Measurements from ENCODE around the gene FAM107A. TPM values are rescaled to one million over a fixed set of nuclear protein-coding genes. Genes with fewer than 3 reads are reported as not detected.

The FAM107A gene
- total and polyA plus RNA-seq, 2 experiments from 2014 or later: 1.0 to 1.1 TPM

- Mint-ChIP-seq H3K4me3 (no peak overlapping the region), H3K36me3 (ENCODE audit: low read depth) (no peaks in the 10 kb centered on the region), H3K27me3 (ENCODE audit: insufficient read depth, low read depth, poor library complexity) (peaks cover 3% of the 10 kb centered on the region), H3K4me1 (peaks cover 26% of the 10 kb centered on the region), H3K27ac (no peak overlapping the region), H3K9me3 (no peaks in the 10 kb centered on the region)
- Histone ChIP-seq H3K79me2 (replicated peaks; ENCODE audit: insufficient read depth) (no peaks in the 10 kb centered on the region), H4K20me1 (replicated peaks; ENCODE audit: insufficient read depth) (no peaks in the 10 kb centered on the region), H3K4me3 (no peak overlapping the region), H3K27me3 (ENCODE audit: insufficient read depth) (no peaks in the 10 kb centered on the region), H3K4me1 (ENCODE audit: insufficient read depth) (peaks cover 19% of the 10 kb centered on the region), H2AFZ (no peak overlapping the region), H3K9me2 (ENCODE audit: insufficient read depth) (no peaks in the 10 kb centered on the region), H3K4me2 (no peak overlapping the region), H3F3A (replicated peaks; ENCODE audit: low read depth) (no peaks in the 10 kb centered on the region), H3K27ac (ENCODE audit: low read depth) (no peak overlapping the region), H3K36me3 (ENCODE audit: insufficient read depth) (no peaks in the 10 kb centered on the region)
- DNase-seq (ENCODE audit: low spot score) (no peak), ATAC-seq (no peak)
- TF ChIP-seq ZNF114 (CRISPR knock-in tag; IDR thresholded peaks at IDR 0.05): no peak
- TF ChIP-seq, protein P1, sequence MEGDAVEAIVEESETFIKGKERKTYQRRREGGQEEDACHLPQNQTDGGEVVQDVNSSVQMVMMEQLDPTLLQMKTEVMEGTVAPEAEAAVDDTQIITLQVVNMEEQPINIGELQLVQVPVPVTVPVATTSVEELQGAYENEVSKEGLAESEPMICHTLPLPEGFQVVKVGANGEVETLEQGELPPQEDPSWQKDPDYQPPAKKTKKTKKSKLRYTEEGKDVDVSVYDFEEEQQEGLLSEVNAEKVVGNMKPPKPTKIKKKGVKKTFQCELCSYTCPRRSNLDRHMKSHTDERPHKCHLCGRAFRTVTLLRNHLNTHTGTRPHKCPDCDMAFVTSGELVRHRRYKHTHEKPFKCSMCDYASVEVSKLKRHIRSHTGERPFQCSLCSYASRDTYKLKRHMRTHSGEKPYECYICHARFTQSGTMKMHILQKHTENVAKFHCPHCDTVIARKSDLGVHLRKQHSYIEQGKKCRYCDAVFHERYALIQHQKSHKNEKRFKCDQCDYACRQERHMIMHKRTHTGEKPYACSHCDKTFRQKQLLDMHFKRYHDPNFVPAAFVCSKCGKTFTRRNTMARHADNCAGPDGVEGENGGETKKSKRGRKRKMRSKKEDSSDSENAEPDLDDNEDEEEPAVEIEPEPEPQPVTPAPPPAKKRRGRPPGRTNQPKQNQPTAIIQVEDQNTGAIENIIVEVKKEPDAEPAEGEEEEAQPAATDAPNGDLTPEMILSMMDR (conservative IDR thresholded peaks at IDR 0.05; ENCODE audit: low read depth in 2 of 2): no peak
Observed at GRCh38 chr3:58570851-58571250, 6.3 kb downstream of the FAM107A start.

DNA sequence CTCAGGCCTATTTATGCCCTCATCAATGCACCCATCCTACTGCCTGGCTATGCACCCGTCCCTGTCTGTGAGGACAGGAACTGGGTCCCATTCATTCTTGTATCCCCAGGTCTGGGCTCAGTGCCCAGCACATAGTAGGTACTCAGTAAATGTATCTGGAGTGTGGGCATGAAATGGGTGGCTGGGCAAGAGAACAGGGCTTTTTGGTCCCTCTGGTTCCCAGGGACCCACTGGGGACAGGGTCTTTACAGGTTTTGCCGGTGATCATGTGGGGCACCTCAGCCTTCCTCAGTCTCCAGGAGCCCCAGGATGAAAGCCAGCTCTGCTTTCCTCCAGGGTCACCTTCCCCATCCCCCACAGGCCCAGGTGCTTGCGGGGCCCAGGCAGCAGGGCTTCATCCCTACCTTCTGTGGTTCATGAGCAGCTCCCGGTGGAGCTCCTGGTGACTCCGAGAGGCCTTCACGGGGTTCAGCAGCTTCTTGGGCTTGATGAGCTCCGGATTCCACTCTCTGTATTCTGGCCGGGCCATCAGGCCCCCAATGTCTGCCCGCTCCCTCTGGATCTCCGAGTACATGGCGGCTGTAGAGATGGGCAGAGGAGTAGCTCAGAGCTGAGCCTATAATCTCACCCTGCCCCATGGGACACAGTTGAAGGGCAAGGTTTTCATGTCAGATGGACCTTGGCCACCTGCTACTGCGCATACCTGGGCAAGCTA lies 7.7 kb downstream of the FAM107A start:
- no peaks in the 10 kb centered on the region for H3K9me3 Mint-ChIP-seq
- Histone ChIP-seq H3K36me3 (ENCODE audit: insufficient read depth) (no peaks in the 10 kb centered on the region), H3K9me2 (ENCODE audit: insufficient read depth) (no peaks in the 10 kb centered on the region), H3K79me2 (replicated peaks; ENCODE audit: insufficient read depth) (no peaks in the 10 kb centered on the region), H3K27me3 (ENCODE audit: insufficient read depth) (no peaks in the 10 kb centered on the region), H3K4me1 (ENCODE audit: insufficient read depth) (peaks cover 31% of the 10 kb centered on the region), H3F3A (replicated peaks; ENCODE audit: low read depth) (0 out of 2 replicates have a peak, but pooled peaks cover 5% of the 10 kb centered on the region), H3K27ac (ENCODE audit: low read depth) (no peak overlapping the region), H2AFZ (no peak overlapping the region), H3K4me3 (no peak overlapping the region), H4K20me1 (replicated peaks; ENCODE audit: insufficient read depth) (no peaks in the 10 kb centered on the region), H3K4me2 (no peak overlapping the region)
- no peak overlapping the region for H3K4me3 Mint-ChIP-seq
- H3K36me3 Mint-ChIP-seq (ENCODE audit: low read depth): no peaks in the 10 kb centered on the region
- TF ChIP-seq POLR2AphosphoS5 (IDR thresholded peaks at IDR 0.05; ENCODE audit: low read depth) (no peak), NANOG (IDR thresholded peaks at IDR 0.05; ENCODE audit: borderline replicate concordance) (no peak), ZNF114 (CRISPR knock-in tag; IDR thresholded peaks at IDR 0.05) (no peak)
- TF ChIP-seq, protein P2, sequence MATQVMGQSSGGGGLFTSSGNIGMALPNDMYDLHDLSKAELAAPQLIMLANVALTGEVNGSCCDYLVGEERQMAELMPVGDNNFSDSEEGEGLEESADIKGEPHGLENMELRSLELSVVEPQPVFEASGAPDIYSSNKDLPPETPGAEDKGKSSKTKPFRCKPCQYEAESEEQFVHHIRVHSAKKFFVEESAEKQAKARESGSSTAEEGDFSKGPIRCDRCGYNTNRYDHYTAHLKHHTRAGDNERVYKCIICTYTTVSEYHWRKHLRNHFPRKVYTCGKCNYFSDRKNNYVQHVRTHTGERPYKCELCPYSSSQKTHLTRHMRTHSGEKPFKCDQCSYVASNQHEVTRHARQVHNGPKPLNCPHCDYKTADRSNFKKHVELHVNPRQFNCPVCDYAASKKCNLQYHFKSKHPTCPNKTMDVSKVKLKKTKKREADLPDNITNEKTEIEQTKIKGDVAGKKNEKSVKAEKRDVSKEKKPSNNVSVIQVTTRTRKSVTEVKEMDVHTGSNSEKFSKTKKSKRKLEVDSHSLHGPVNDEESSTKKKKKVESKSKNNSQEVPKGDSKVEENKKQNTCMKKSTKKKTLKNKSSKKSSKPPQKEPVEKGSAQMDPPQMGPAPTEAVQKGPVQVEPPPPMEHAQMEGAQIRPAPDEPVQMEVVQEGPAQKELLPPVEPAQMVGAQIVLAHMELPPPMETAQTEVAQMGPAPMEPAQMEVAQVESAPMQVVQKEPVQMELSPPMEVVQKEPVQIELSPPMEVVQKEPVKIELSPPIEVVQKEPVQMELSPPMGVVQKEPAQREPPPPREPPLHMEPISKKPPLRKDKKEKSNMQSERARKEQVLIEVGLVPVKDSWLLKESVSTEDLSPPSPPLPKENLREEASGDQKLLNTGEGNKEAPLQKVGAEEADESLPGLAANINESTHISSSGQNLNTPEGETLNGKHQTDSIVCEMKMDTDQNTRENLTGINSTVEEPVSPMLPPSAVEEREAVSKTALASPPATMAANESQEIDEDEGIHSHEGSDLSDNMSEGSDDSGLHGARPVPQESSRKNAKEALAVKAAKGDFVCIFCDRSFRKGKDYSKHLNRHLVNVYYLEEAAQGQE (IDR thresholded peaks at IDR 0.05; ENCODE audit: unreplicated experiment): no peak
- peaks cover 4% of the 10 kb centered on the region for H3K27me3 Mint-ChIP-seq (ENCODE audit: insufficient read depth, low read depth, poor library complexity)
- peaks cover 38% of the 10 kb centered on the region for H3K4me1 Mint-ChIP-seq
- DNase-seq (ENCODE audit: low spot score) (no peak), ATAC-seq (no peak)
- no peak overlapping the region for H3K27ac Mint-ChIP-seq
